HG03565 (cell line): Measurements from ENCODE around the gene MRS2.
"Not testable (repeated sequence)": the region's sequence is repeated elsewhere in the genome, so short reads cannot be mapped to it uniquely, and the experiment has no call there.

Experiments used
- ATAC-seq: cut with Tn5 transposase; IDR thresholded peaks from one replicate; pipeline ENCODE4 v1.9.1; 2021; ENCODE audit warnings: mild to moderate bottlenecking, moderate library complexity; ENCODE audit not compliant: unreplicated experiment

MRS2 gene, protein sequence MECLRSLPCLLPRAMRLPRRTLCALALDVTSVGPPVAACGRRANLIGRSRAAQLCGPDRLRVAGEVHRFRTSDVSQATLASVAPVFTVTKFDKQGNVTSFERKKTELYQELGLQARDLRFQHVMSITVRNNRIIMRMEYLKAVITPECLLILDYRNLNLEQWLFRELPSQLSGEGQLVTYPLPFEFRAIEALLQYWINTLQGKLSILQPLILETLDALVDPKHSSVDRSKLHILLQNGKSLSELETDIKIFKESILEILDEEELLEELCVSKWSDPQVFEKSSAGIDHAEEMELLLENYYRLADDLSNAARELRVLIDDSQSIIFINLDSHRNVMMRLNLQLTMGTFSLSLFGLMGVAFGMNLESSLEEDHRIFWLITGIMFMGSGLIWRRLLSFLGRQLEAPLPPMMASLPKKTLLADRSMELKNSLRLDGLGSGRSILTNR

DNA sequence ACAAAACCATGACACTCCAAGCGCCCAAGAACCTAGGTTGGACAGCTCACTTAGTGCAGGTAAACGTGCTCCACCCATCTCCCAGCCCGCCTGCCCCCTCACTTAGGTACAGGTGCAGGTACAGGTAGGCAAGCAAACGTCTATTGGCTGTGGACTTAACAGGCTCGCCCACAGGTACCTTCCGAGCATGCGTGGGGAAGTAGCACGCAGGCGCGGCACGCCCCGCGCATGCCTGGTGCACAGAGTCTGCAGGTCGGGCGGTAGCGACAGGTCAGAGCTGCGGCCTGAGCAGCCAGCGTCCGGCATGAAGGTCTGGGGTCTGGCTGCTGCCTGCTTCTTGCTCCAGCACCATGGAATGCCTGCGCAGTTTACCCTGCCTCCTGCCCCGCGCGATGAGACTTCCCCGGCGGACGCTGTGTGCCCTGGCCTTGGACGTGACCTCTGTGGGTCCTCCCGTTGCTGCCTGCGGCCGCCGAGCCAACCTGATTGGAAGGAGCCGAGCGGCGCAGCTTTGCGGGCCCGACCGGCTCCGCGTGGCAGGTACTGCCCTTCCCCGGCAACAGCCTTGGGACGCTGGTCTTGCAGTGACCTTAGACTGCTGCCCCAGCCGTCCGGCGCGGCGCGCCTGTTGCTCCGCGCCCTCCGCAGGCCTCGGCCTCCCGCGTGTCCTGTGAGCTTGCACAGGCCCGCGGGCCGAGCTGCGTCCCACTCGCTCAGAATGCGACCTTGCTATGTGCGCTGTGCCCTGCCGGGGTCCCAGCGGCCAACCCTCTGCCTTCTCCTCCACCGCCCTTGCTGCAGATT lies at the start of gene MRS2:
Gene MRS2, plus strand, starts transcription at position 240 of the 804 bp plus-strand sequence. Its CDS starts 111 bp downstream, at position 351.
- ATAC-seq: peak; percentile 96

DNA sequence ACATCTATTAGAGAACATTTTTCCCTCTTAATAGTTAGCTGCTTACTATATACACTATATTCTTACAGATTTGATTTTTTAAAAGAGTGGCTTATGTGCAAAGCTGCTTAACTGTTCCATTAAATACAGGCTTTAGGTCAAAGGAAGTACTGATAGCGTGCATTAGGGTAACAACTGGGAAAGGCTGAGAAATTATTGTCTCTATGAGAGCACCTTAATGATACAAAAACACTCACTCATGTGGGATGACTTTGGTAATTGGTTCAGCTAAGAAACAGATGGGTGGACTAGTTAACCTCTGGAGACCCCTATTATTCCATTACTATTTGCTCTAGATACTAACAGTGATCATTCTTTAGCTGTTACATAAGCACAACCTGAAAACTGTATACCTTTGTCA lies 48.9 kb upstream of the MRS2 start:
- ATAC-seq: no peak

DNA sequence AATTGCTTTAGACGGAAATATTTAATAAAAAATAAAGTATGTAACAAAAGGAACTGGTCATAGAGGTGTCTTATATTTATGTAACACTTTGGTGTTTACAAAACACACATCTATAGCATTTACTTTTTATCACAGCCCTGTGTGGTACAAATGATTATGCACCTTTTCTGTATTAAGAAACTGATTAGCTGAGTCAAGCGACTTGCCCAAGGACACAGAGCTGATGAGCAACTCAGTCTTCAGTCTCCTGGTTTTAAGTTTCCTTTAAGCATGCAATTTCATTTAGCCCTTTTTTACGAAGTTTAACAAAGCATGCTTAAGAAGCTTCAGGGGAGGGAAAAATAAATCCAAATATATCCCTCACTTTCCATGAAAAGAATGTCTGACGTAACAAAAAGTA lies 47.3 kb upstream of the MRS2 start:
- no peak for ATAC-seq

DNA sequence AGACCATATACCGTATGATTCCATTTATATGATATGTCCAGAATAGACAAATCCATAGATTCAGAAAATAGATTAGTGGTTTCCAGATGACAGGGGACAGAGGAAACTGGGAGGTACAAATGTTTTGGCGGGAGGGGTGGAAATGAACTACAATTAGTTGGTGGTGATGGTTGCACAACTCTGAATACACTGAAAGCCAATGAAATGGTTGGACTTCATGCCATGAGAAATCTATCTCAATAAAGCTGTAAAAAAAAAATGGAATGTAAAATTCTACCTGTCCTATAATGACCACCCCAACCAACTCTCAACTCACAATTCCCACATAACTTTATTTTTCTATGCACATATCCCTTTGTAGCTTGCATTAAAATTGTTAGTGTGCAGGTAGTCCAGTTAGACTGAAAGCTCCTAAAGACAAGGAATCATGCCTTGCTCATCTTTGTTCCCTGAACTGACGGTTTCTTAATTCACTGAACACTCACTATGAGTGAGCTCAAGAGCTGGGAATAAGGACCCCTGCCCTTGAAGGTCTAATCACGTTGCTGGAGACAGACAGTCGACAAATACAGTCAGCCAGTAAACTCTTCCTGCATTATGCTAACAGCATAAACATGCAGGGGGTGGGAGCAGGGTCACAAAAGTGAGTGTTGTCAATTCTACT lies 46.3 kb upstream of the MRS2 start:
- no peak for ATAC-seq

DNA sequence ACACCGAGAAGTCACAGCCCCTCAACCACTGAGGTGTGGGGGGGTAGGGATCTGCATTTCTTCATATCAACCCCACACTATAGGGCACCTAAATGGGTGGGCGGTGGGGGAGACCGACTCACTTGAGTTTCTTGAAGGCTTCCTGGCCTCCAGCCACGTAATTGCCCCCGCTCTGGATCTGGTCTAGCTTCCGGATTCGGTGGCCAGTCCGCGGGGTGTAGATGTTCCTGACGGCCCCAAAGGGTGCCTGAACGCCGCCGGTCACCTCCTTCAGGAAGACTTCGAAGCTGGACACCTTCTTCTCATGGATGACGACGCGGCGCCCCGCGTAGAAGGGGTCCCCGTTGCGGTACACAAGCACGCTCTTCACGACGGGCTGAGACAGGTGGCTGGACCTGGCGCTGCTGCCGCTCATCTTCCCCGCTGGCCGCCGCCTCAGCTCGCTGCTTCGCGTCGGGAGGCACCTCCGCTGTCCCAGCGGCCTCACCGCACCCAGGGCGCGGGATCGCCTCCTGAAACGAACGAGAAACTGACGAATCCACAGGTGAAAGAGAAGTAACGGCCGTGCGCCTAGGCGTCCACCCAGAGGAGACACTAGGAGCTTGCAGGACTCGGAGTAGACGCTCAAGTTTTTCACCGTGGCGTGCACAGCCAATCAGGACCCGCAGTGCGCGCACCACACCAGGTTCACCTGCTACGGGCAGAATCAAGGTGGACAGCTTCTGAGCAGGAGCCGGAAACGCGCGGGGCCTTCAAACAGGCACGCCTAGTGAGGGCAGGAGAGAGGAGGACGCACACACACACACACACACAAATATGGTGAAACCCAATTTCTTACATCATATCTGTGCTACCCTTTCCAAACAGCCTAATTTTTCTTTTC lies 45.2 kb upstream of the MRS2 start, which contains the start of gene DCDC2:
Gene DCDC2, minus strand, starts transcription at position 724 of the 883 bp plus-strand sequence. Its CDS starts 309 bp downstream, at position 415.
- no peak for ATAC-seq

DNA sequence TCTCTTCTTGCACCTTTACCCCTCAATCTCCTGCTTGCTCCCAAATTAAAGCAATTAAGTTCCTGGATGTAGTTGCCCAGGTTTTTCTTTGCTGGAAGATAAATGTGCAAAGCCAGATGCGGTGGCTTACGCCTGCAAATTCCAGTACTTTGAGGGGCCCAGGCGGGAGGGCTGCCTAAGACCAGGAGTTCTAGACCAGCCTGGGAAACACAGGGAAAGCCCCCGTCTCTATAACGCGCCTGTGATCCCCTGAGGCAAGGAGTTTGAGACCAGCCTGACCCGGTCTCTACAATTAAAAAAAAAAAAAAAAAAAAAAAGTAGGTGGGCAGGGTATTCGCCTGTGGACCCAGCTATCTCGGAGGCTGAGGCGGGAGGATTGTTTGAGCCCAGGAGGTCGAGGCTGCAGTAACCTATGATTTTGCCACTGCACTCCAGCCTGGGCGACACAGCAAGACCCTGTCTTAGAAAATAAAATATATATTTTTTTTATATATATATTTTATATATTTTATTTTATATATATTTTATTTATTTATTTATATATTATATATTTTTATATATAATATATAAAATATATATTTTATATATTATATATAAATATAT lies 44.4 kb upstream of the MRS2 start:
- no peak for ATAC-seq

DNA sequence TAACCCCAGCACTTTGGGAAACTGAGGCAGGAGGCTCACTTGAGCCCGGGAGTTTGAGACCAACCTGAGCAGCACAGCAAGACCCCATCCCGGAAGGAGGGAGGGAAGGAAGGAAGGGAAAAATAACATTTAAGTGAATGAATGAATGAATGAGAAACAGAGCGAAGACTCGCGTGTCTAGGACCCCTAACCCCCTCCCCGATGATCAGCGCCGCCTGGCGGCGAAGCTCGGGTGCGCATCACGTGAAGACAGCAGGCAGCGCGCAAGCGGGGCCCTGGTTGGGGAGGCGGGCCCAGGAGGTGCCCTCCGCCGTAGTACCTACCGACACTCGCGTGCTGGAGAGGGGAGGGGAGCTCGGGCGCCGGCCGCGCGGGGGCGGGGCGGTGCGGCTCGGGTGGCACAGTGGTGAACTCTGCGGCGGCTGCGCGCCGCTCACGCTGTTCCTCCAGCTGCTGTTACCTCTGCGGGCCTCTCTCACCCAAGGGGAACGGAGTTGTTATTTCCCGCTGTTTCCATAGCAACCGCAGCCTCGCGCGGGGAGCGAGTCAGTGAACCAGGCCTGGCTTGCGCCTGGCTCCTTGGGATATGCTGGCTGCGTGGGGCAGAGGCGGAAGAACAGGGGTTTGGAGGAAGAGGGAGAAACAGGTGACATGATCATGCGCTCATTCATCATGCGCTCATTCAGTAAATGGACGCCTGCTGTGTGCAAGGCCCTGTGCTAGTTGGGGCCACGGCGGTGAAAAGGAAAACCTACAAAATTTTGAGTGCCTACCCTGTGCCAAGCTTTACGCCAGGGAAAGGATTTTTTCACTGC lies 42.9 kb upstream of the MRS2 start:
- peak; percentile 81 for ATAC-seq

DNA sequence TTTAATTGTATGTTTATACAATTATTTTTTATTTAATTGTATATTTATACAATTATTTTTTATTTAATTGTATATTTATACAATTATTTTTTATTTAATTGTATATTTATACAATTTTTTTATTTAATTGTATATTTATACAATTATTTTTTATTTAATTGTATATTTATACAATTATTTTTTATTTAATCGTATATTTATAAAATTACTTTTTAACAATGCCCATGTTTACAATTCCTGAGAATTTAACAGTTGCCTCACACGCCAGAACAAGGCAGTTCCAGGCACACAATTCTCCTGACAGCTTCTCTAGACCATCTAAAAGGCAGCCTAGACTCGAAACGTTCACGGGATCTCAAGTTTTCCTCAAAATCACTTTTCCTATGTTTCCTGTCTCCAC lies 40.4 kb upstream of the MRS2 start:
- ATAC-seq: not testable (repeated sequence)

DNA sequence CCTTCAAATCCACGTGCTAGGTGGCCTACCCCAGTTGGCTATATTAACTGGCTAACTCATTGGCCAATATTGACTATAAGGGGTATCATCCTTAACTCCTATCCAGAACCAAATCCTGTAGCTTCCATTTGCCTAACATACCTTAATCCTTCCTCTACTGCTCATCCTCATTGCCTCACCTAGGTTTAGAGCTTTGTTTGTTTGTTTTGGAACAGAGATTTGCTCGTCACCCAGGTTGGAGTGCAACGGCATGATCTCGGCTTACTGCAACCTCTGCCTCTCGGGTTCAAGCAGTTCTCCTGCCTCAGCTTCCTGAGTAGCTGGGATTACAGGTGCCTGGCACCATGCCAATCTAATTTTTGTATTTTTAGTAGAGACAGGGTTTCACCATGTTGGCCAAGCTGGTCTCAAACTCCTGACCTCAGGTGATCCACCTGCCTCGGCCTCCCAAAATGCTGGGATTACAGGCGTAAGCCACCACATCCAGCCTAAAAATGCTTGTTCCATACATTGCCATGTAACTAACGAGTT lies 37.6 kb upstream of the MRS2 start:
- not testable (repeated sequence) for ATAC-seq

DNA sequence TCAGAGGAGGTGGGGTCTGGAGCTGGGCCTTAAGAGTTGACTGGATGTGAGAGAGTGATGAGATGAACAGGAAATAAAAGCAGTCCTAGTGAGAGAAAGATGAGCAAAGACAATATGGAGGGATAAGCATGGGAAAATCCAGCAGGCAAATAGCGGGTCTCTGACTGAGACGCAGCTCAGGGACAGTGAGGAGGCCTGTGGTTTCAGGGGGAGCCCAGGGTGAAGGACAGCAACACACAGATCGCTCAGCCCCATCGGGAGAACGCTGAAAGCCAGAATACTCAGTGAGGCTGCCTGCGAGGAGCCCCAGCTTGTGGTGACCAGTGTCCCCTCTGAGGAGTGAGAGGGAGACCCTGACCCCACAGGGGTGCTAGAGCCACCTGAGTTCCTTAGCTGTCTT lies 28.1 kb upstream of the MRS2 start:
- no peak for ATAC-seq

DNA sequence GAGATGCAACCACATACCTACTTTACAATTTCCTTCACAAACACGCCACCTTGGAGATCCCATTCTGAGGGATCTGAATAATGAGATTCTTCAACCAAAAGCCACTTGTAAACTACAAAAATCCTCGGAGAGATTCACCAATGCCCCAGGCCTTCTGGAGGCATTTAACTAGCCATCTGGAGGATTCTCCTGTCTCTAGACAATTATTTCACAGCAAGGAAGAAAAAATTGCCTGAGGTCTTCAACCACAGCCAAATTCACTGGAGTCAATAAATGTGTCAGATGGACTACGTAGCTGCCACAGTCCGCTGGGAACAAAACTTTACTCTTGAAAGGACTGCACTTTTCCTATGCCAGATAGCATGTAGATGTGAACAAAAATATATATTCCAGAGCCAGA lies 25.9 kb upstream of the MRS2 start:
- no peak for ATAC-seq

DNA sequence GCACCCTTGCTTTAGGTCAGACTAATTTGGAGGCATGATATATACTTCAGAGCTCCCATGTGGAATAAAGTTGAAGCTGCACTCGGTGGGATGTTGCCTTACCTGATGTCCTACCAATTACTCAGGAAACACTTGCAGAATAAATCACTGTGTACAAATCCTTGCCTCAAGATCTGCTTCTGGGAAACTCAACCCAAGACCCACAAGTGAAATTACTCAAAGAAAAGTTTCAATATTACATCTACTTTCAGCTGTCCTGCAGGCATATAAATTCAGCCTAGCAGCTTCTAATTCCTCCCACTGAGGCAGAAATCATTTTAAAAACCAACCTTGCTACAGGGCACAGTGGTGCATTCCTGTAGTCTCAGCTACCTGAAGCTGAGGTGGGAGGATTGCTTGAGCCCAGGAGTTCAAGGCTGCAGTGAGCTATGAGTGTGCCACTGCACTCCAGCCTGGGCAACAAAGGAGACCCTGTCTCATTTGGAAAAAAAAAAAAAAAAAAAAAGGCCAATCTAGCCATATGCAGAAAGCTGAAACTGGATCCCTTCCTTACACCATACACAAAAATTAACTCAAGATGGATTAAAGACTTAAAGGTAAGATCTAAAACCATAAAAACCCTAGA lies 24.2 kb upstream of the MRS2 start:
- peak; percentile 59 for ATAC-seq

DNA sequence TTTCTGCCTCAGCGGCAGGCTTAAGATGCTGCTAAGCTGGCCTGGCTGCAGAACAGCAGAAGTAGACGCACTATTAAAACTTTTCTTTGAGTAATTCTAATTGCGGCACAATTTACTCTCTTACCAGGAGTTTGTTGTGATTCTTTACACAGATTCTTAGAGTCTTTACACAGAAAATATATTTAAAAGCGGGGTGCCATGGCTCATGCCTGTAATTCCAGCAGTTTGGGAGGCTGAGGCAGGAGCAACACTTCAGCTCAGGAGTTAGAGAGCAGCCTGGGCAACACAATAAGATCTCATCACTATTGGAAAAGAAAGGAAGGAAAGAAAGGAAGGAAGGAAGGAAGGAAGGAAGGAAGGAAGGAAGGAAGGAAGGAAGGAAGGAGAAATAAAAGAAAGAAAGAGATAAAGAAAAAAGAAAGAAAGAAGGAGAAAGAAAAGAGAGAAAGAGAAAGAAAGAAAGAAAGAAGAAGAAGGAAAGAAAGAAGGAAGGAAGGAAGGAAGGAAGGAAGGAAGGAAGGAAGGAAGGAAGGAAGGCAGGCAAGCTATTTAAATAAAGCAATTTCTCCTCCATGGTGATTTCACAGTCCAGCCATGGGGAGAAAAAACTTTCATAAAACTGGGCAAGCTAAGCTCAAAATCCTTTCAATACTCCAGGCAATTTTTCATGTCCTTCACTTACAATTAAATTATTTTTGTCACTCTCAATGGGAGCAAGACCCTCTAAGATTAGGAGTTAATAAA lies 21.1 kb upstream of the MRS2 start:
- no peak for ATAC-seq

DNA sequence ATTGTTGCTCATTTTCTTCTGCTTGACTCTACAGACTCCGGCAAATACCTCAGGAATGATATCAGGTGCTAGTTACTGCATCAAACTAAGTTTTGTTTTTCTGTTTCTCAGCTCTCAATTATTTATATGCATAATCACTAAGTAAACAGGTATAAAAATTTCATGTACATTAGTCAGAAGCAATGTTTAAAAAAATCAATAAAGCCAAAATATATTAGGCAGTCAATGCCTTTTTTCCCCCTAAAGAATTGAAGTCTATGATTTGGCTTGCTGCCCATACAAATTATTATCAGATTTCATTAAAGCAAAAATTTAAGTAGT lies 20.6 kb upstream of the MRS2 start:
- no peak for ATAC-seq

DNA sequence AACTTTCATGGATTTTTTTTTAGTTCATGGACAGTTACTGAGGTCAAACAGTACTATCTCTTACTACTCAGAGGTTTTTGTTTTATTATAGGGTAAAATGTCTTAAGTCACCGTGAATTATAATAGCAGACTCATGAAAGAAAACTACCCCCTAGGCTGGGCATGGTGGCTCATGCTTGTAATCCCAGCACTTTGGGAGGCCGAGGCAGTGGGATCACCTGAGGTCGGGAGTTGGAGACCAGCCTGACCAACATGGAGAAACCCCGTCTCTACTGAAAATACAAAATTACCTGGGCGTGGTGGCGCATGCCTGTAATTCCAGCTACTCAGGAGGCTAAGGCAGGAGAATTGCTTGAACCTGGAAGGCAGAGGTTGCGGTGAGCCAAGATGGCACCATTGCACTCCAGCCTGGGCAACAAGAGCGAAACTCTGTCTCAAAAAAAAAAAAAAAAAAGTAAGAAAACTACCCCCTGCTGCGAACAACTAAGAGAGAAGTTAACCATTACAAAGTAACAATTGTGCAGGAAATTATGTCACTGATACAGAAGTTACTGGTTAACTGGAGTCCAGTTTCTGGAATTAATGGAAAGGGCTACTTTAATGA lies 19.7 kb upstream of the MRS2 start:
- not testable (repeated sequence) for ATAC-seq

DNA sequence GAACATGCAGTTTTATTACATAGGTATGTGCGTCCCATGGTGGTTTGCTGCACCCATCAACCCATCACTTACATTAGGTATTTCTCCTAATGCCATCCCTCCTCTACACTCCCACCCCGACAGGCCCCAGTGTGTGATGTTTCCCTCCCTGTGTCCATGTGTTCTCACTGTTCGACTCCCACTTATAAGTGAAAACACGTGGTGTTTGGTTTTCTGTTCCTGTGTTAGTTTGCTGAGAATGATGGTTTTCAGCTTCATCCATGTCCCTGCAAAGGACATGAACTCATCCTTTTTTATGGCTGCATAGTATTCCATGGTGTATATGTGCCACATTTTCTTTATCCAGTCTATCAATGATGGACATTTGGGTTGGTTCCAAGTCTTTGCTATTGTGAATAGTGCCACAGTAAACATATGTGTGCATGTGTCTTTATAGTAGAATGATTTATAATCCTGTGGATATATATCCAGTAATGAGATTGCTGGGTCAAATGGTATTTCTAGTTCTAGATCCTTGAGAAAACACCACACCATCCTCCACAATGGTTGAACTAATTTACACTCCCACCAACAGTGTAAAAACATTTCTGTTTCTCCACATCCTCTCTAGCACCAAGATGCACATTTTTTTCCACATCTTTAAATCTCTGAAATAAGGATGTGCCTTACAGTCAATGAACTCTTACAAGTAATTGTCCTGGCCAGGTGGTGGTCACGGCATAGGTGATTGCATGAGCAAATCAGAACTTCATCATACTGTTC lies 18.2 kb upstream of the MRS2 start:
- ATAC-seq: not testable (repeated sequence)
